Stimulated activated CD4-positive, alpha-beta T cell treated with anti-CD3 and anti-CD28 coated beads, Interleukin-15, amount 100 ng/mL, for 48 hours (primary cell): Measurements from ENCODE around the gene PARP14.
"Not testable (repeated sequence)": the region's sequence is repeated elsewhere in the genome, so short reads cannot be mapped to it uniquely, and the experiment has no call there.

ENCODE experiments used
- DNase-seq, 2 donors: peaks; one replicate each; pipeline ENCODE4 v3.0.0-alpha.2; 2020; ENCODE audit warnings: low read depth in 2 of 2

Gene PARP14

GRCh38 chr3:122676759-122677158 is 3.9 kb upstream of the PARP14 start:
- DNase-seq: no peak

- DNase-seq: no peak
These were observed 3.4 kb upstream of the PARP14 start for GRCh38 chr3:122677216-122677615.

DNA sequence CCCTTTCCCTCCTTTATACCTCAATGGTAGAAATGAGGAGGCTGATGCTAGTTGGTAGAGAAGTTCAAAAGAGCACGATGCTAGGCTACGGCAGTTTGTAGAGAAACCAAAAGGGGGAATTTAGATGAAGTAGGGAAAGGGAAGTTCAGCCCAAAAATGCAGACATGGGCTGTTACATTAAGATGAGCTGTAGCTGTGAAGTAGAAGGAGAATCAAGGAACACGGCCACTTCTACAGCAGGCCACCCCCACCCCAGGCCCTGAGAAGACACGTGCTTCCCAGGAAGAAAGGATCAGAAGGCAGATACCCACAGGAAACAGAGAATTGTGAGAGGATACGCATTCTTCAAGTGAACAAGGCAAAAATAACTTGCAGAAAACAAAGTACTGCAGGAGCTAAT is 2.1 kb upstream of the PARP14 start:
- no peak for DNase-seq

- peak; percentile 61 to 79 for DNase-seq
These were observed 1.4 kb upstream of the PARP14 start for GRCh38 chr3:122679085-122679881.

DNA sequence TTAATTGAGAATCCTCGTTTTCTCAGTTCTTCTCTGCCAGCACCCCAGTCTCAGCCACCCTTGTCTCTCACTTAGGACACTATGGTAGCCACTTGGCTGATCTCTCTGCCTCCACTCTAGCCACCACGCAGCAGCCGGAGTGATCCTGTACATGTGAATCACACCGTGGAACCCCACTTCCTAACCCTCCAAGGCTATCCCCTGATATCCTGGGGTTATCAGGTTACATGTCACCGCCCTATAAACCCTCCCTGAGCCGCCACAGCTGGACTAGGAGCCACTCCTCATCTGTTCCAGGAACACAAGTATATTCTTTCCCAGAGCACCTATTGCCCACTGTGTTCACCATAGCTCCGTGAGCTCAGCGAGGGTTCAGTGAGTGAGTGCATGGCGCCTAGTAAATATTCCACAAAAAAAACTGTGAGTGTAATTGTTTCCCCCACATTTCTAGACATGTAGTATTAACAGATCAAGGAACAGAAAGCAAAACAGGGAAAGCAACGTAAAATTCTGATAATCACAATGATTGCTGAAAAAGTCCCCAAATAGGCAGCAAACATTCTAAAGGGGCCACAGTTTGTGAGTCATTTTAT is 661 bp upstream of the PARP14 start:
- no peak for DNase-seq

GRCh38 chr3:122681284-122681973 is 790 bp downstream of the PARP14 start:
- DNase-seq: no peak

DNA sequence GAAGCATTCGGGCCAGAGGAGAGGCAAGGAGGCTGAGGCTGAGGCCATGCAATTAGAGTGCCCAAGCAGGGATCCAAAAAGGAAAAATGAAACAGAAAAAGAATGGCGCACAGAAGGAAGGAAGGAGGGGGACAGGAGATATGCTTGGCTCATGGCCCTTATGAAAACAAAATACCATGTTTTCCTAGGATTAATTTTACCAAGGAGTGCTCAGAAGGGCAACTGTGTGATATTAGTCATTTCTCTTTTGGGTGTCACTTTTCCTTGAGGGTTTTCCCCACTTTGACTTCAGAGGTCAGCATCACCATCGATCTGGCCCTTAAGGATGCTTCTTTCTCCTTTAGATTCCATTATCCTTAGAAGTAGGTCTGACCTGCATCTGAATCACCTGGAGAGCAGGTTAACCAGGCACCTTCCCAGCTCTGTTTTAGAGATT is 1.4 kb downstream of the PARP14 start:
- DNase-seq: no peak

- not testable (repeated sequence) for DNase-seq
These were observed 2.3 kb downstream of the PARP14 start for GRCh38 chr3:122682778-122683411.

DNA sequence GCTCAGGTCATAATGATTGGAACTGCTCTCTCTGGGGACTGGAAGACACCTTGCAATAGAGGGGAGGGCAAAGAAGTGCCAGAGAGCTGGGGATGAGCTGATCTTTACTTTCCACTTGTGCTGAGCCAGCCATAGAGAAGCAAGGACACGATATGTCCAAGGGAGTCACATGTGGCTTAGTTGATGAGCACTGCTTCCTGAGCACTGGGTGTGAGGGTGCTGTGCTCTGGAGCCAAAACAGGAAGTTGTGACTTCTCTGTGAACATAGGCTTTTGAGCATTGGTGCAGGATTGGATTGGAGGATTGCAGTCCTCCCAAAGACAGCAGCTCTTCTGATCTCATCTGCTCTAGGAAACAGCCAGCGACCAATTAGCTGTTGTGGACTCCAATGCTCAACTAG is 6.7 kb downstream of the PARP14 start:
- no peak for DNase-seq

- DNase-seq: no peak
These were observed 8.4 kb downstream of the PARP14 start for GRCh38 chr3:122688996-122689395.

DNA sequence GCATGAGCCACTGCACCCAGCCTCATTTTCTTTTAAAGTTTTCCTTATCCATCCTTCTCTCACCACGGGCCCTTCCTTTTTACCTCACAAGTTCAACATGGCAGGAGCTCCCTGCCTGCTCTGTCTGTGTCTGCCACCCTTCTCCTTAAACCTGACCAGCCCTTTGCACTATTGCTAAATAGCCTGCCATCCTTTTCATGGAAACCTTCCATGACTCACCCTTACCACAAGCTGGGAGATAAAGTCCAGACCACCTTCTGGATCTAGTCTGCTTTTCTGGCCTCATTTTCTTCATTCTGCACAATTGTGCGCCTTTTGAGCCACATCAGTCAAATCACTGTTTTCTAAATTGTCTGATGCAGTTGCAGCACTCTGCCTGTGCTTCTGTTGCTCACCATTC is 8.9 kb downstream of the PARP14 start:
- no peak for DNase-seq

GRCh38 chr3:122690096-122690495 is 9.5 kb downstream of the PARP14 start:
- no peak for DNase-seq

DNA sequence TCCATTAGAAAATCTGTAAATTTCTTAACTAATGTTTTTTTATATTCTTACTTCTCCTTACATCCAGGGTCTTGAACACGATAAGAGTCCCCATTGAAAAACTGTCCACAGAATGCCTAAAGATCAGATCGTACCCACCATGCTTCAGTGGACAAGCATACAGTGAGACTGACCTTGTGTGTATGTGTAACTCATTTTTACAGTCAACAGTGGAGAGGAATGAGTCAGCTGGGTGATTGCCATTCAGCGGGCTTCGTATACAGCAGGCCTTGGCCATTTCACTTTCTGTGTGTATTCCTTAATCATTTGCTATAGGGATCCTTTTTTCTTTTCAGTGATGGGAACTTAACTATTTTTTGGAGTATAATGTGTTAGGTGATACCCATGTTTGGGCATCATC is 10.6 kb downstream of the PARP14 start:
- no peak for DNase-seq

DNA sequence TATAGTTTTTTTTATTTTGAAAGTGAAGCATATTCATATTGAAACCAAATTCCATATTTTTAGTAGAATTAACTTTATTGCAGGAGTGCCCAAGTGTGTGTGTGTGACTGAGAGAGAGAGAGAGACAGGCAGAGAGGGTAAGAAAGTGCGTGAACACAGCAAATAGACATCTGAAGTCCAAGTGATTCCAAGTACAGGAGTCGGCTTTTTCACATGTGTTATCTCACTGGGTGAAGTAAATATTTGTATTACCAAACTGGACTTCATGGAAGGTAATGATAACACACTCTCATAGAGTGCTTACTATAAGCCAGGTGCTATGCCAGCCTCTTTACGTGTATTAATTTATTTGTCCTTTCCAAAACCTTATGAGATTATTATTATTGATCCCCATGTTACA is 12.0 kb downstream of the PARP14 start:
- no peak for DNase-seq

DNA sequence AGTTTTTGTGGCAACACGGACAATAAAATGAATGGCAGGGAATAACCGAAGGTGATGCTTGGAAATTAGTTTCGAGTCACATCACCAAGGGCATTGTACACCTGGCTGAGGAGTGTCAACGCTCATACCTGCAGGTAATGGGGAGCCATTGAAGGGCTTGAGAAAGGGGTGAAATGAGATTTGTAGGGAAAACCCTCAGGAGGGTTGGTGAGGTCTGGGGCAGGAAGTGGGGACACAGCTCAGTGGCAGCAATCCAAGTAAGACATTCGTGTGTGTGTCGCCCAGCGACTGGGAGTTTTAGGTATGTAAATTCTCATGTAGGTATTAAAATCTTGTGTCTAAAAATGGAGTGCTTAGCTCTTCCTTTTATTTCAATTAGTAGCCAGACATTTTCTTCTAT is 14.3 kb downstream of the PARP14 start:
- no peak for DNase-seq

DNA sequence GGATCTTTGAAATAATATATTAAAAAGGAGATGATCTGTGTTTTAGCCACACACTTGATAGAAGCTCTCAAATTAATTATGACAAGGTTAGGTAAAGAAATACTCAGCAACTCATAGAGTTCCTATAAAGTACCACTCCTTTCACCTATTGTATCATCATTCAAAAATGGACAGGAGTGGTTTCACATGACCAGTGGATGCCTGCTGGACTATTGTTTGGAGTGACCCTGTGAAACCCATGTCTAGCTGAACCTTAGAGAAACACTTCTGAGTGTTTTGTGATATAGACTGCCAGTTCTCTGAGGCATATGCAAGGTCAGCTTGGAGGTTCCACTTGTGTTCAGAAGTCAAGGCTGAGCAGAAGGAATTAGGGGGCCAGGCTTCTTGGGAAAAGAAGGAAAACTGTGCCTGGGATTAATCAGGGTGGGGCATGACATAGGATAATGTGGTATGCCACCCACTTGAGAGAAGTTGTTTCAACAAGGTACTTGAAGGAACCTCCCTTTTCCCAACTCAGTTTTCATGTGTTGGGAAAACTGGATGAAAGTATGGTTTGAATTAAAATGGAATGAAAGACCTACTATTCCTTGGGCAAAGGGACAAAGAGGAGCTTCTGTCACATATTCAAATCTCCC is 15.4 kb downstream of the PARP14 start:
- no peak for DNase-seq

GRCh38 chr3:122697952-122698620 is 17.4 kb downstream of the PARP14 start:
- no peak for DNase-seq

DNA sequence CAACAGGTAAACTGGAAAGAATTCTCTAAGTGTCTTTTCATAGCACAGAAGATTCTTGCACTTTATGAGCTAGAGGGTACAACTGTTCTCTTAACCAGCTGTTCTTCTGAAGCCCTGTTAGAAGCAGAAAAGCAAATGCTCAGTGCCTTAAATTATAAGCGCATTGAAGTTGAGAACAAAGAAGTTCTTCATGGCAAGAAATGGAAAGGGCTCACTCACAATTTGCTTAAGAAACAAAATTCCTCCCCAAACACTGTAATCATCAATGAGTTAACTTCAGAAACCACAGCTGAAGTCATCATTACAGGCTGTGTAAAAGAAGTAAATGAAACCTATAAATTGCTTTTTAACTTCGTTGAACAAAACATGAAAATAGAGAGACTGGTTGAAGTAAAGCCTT is 19.6 kb downstream of the PARP14 start:
- no peak for DNase-seq

DNA sequence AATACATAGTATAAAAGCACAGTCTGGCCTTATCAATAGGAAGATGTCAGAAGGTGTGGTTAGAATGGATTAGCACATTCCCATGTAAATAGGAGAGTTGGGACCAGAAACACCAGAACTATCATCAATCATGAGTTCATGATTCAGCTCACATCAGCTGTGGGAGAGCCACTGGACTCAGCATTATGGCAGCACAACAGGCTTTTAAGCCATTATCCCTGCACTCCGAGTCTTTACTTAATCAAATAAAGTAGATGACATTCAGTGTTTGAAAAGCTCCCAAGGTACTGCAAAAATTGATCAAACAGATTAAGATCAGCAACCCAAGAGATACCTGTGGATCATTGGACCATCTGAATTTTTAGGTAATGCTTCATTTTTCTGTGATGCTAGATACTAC is 24.7 kb downstream of the PARP14 start:
- DNase-seq: no peak

- DNase-seq: not testable (repeated sequence)
These were observed 30.1 kb downstream of the PARP14 start for GRCh38 chr3:122710616-122711251.

- no peak for DNase-seq
These were observed 33.6 kb downstream of the PARP14 start for GRCh38 chr3:122714273-122714672.
